Measurements from ENCODE around the gene PCNA.
"Not testable (repeated sequence)": the region's sequence is repeated elsewhere in the genome, so short reads cannot be mapped to it uniquely, and the experiment has no call there.

The PCNA gene

DNA sequence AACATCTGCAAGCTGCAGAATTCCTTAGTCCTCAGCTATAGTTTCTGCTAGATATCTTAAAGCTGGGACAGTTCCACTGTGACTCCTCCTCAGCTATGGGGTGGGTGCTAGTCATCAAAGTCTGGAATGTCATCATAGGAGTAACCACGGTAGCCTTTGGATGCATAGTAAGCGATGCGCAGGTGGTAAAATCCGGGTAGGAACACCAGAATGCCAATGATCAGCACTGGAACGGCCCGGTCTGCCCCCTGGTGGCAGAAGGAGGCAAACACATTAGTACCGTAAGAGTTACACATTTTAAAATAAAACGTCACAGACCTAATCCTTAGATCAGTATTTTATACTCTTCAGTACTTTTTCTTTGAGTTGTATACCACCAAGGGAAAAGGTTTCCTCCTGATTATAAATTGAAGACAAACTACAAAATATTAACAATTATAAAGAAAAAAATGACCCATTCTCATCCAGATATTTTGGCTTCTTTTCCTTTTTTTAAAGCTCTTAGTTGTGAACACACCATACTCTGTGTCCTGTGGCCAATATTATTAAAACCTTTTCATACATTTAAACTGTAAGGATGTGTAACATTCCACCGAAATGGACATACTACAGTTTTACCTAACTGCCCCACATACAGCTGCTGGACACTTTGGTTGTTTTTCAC lies 18.9 kb downstream of the PCNA start:
- DNase-seq, result no peak

DNA sequence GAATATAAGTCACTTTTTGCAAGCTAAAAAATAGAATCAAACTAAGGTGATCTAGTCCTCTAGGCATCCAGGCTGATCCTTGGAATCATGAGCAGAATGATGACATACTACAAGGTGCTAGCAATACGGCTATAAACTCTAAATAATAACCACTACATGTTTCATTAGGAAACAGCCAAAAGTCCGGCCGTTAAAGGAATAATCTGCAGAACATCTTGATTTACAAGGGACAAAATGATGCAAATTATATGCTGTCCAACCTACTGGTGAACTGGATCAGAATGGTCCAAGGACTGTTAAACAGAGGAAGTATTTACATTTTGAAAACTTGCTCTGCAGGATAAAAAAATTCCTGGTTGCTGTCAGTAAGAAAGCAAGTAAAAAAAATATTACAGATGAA lies 19.8 kb downstream of the PCNA start:
- DNase-seq, result not testable (repeated sequence)

GRCh38 chr20:5099009-5099408 lies 20.7 kb downstream of the PCNA start:
- DNase-seq, result not testable (repeated sequence)

- DNase-seq, result no peak
Measured at GRCh38 chr20:5096463-5096862, 23.3 kb downstream of the PCNA start.

- no peak for DNase-seq
Measured at GRCh38 chr20:5095931-5096330, 23.8 kb downstream of the PCNA start.

- DNase-seq, result no peak
Measured at GRCh38 chr20:5095454-5095853, 24.3 kb downstream of the PCNA start.

DNA sequence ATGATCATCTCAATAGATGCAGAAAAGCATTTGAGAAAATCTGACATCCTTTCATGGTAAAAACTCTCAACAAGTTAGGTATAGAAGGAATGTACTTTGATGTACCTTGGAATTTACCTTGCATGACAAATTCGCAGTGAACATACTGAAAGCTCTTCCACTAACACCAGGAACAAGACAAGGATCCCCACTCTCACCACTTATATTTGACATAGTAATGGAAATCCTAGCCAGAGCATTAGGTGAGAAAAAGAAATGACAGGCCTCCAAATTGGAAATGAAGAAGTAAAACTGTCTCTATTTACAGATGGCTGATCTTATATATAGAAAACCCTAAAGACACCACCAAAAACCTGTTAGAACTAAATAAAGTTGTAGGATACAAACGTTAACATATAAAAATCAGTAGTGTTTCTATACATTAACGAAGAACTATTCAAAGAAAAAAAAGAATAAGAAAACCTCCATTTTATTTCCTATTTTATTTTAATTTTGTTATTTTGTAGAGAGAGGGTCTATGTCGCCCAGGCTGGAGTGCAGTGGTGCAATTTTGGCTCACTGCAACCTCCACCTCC lies 26.9 kb downstream of the PCNA start:
- no peak for DNase-seq

GRCh38 chr20:5091902-5092301 lies 27.9 kb downstream of the PCNA start:
- DNase-seq, result no peak

- DNase-seq, result no peak
Measured at GRCh38 chr20:5090191-5090590, 29.6 kb downstream of the PCNA start.

DNA sequence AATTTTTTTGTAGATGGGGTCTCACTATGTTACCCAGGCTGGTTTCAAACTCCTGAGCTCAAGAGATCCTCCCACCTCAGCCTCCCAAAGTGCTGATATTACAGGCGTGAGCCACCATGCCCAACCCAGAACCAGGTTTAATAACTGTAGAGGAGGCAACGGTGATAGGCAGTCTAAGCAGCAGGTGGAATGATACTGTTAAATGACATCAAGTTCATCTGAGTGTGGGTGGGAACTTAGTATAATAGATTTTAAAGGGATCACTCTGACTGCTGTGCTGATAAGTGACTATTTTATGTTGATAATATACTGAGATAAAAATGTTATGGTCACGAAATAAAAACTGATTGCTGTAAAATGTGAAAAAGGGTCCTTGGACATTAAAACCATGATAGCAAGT lies 31.1 kb downstream of the PCNA start:
- no peak for DNase-seq

- no peak for DNase-seq
Measured at GRCh38 chr20:5085380-5085779, 34.4 kb downstream of the PCNA start.

- no peak for DNase-seq
Measured at GRCh38 chr20:5080384-5080877, 39.3 kb downstream of the PCNA start.

DNA sequence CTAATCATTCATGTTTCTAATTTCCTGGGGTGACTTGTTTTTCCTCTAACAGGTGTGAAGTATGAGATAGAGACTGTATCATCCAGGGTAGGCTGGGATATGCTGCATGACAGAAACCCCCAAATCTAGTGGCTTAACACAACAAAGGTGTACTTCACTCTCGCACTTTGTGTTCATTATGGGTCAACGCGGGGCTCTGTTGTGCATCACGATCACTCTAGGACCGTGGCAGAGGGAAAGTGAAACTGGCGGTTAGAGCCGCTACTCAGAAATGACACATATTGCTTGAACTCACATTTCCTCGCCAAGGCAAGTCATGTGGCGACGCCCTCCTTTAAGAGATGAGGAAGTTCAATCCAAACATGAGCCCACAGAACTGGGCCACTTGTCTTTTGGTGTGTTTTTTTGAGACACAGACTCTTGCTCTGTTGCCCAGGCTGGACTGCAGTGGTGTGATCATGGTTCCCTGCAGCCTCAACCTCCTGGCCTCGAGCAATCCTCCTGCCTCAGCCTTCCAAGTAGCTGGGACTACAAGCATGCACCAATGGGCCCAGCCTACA lies 41.3 kb downstream of the PCNA start:
- no peak for DNase-seq

GRCh38 chr20:5077761-5078387 lies 41.9 kb downstream of the PCNA start:
- DNase-seq, result no peak

DNA sequence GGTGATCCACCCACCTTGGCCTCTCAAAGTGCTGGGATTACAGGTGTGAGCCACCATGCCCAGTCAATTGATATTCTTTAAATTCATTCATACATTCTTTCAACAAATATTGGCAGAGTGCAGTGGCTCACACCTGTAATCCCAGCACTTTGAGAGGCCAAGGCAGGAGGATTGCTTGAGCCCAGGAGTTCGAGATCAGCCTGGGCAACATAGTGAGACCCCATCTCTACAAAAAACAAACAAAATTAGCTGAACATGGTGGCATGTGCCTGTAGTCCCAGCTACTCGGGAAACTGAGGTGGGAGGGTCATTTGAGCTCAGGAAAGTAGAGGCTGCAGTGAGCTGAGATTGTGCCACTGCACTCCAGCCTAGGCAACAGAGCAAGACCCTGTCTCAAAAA lies 42.8 kb downstream of the PCNA start:
- DNase-seq, result not testable (repeated sequence)

GRCh38 chr20:5074232-5074674 lies 45.5 kb downstream of the PCNA start:
- DNase-seq, result no peak

DNA sequence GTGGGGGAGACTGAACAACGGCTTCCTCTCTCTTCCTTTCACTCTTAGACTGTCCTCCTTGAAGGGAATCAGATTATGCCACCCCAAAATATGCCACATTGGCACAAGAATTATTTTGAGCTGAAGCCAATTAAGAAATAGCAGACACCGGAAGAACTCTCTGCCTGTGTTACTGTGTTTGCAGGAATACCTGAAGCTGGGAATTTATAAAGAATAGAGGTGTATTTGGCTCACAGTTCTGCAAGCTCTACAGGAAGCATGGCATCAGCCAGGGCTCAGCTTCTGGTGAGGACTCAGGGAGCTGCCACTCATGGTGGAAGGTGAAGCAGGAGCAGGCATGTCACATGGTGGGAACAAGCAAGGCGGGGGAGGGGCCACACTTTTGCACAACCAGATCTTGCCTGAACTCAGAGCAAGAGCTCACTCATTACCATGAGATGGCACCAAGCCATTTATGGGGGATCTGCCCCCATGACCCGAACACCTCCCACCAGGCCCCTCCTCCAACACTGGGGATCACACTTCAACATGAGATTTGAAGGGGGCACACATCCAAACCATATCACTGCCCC lies 46.0 kb downstream of the PCNA start:
- DNase-seq, result no peak

DNA sequence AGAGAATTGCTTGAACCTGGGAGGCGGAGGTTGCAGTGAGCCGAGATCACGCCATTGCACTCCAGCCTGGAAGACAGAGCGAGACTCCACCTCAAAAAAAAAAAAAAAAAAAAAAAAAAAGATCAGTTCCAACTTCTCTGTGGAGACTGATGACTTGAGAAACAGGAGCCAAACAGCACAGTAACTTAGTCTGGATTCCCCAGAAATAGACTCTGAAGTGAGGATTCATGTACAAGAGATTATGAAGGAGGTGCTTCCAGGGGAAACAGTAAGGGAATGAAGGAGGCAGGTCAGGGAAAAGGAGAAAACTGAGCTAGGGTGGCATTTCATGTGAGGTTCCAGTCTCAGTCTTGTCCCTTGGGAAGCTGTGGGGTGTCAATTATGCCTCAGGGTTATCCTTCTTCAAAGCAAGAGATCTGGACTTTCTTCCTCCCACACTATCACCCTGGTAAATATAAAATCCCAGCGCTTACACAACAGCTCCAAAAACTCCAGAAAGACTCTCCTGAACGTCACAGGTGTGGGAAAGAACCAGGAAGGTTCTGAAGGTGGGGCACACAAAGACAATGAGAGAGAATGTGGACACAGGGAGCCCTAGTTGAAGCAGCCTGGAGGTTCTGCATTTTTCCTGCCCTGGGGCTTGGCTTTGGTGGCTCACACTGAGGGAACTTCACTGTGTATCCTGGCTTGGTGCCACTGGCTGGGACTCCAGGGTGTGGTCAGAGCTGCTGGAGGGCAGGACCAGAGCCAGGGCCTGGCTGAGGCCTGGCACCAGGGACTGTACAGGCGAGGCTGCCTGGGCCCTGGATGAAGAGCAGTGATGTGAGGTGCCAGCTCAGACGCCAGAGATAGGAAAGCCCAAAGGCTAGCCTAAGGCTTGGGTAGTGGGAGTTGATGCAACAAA lies 46.8 kb downstream of the PCNA start:
- DNase-seq, result no peak

DNA sequence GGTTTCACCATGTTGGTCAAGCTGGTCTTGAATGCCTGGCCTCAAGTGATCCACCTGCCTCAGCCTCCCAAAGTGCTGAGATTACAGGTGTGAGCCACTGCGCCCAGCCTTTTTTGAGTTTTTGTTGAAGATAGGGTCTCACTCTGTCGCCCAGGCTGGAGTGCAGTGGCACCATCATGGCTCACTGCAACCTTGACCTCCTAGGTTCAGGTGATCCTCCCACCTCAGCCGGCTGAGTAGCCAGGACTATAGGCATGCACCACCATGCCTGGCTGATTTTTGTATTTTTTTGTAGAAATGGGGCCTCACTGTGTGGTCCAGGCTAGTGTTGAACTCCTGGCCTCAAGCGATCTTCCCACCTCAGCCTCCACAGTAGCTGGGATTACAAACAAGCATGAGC lies 47.8 kb downstream of the PCNA start:
- not testable (repeated sequence) for DNase-seq

GRCh38 chr20:5070570-5070969 lies 49.2 kb downstream of the PCNA start:
- DNase-seq, result no peak

- DNase-seq, result no peak
Measured at GRCh38 chr20:5070081-5070480, 49.7 kb downstream of the PCNA start.

All from right kidney (tissue), 1 donor.